ENCODE measurements around the gene PKNOX2. TPM values are rescaled to one million over a fixed set of nuclear protein-coding genes. Genes with fewer than 3 reads are reported as not detected.

The PKNOX2 gene
- total RNA-seq, 2 experiments from 2014 or later, result not detected

DNA sequence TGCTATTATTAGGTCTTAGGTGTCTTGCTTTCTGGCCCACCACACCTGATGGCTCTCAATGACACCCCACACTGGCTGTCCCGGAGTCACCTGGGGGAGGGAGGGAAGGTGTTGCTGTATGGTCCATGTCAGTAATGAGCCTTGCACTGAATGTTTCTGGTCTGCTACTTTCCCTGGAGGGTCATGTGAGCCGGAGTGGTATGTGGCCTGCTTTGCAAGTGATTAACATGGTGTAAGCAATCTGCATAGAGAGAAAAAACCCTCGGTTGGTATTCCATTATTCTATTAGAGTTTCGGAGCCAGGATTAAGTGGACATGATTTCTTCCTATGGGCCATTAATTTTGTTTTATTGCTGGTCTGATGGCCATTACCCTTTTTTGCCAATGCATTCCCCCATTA is 63.9 kb downstream of the PKNOX2 start:
- intact Hi-C loops (cut with micrococcal nuclease; ENCODE audit: unreplicated experiment), result no loop called here
- no peaks in the 10 kb centered on the region for H3K9me2 ChIP-seq (ENCODE audit: insufficient read depth, low read length)
- H2AFZ ChIP-seq (ENCODE audit: low read length), result no peak overlapping the region
- TF ChIP-seq EZH2phosphoT487 (IDR thresholded peaks at IDR 0.05; ENCODE audit: borderline replicate concordance, low read depth, low read length), result no peak
- no peak for TF ChIP-seq CTCF (conservative IDR thresholded peaks at IDR 0.05; ENCODE audit: low read length)
- no peaks in the 10 kb centered on the region for H3K4me1 ChIP-seq (ENCODE audit: insufficient read depth, low read length, poor library complexity, severe bottlenecking)
- no TSS peak for BruUV-seq (replicated peaks)
- no peak for DNase-seq (ENCODE audit: low spot score)
- no peak overlapping the region for H3K4me3 ChIP-seq (ENCODE audit: low read depth, low read length, poor library complexity, severe bottlenecking)
- no peak overlapping the region for H3K27ac ChIP-seq (ENCODE audit: low read depth, low read length, poor library complexity, severe bottlenecking)
- ChIA-PET POLR2A (no interaction called here), CTCF (ENCODE audit: unreplicated experiment) (no interaction called here)
- H4K20me1 ChIP-seq (ENCODE audit: insufficient read depth, low read length), result no peaks in the 10 kb centered on the region
- no peaks in the 10 kb centered on the region for H3K9me3 ChIP-seq (ENCODE audit: low read length)
- no peaks in the 10 kb centered on the region for H3K79me2 ChIP-seq (ENCODE audit: insufficient read depth, low read depth, low read length)
- no peaks in the 10 kb centered on the region for H3K36me3 ChIP-seq (ENCODE audit: insufficient read depth, low read length)
- H3K4me2 ChIP-seq (ENCODE audit: low read length), result no peak overlapping the region

GRCh38 chr11:125228993-125229392 is 64.4 kb downstream of the PKNOX2 start:
- Histone ChIP-seq H3K27ac (ENCODE audit: low read depth, low read length, poor library complexity, severe bottlenecking) (no peak overlapping the region), H3K4me1 (ENCODE audit: insufficient read depth, low read length, poor library complexity, severe bottlenecking) (no peaks in the 10 kb centered on the region), H3K9me3 (ENCODE audit: low read length) (no peaks in the 10 kb centered on the region), H3K4me2 (ENCODE audit: low read length) (no peak overlapping the region), H3K4me3 (ENCODE audit: low read depth, low read length, poor library complexity, severe bottlenecking) (no peak overlapping the region), H3K36me3 (ENCODE audit: insufficient read depth, low read length) (no peaks in the 10 kb centered on the region), H3K9me2 (ENCODE audit: insufficient read depth, low read length) (no peaks in the 10 kb centered on the region), H3K79me2 (ENCODE audit: insufficient read depth, low read depth, low read length) (no peaks in the 10 kb centered on the region), H2AFZ (ENCODE audit: low read length) (no peak overlapping the region), H4K20me1 (ENCODE audit: insufficient read depth, low read length) (no peaks in the 10 kb centered on the region)
- no peak for DNase-seq (ENCODE audit: low spot score)
- intact Hi-C loops (cut with micrococcal nuclease; ENCODE audit: unreplicated experiment), result no loop called here
- ChIA-PET POLR2A (no interaction called here), CTCF (ENCODE audit: unreplicated experiment) (no interaction called here)
- TF ChIP-seq CTCF (conservative IDR thresholded peaks at IDR 0.05; ENCODE audit: low read length) (no peak), EZH2phosphoT487 (IDR thresholded peaks at IDR 0.05; ENCODE audit: borderline replicate concordance, low read depth, low read length) (no peak)
- BruUV-seq (replicated peaks), result no TSS peak

DNA sequence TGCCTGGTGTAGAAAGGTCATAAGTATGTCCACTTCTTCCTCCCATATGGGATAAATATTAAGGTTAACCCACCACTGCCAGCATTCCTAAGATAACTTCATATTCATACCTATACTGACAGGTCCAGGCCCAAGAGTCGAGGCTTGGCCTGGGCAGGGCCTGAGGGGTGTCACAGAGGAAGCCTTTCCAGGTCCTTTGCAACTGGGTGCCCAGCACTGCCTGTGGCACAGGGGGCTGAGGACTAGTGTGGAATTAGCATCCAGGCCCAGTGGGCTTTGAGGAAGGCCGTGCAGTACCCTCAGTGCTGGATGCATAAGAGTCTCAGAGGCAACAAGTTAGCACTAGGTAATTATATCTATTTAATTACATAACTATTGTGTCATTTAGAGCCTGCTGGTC is 65.4 kb downstream of the PKNOX2 start:
- Histone ChIP-seq H3K4me2 (ENCODE audit: low read length) (no peak overlapping the region), H3K9me3 (ENCODE audit: low read length) (no peaks in the 10 kb centered on the region), H3K4me1 (ENCODE audit: insufficient read depth, low read length, poor library complexity, severe bottlenecking) (no peaks in the 10 kb centered on the region), H3K36me3 (ENCODE audit: insufficient read depth, low read length) (no peaks in the 10 kb centered on the region), H2AFZ (ENCODE audit: low read length) (no peak overlapping the region), H3K9me2 (ENCODE audit: insufficient read depth, low read length) (no peaks in the 10 kb centered on the region), H3K27ac (ENCODE audit: low read depth, low read length, poor library complexity, severe bottlenecking) (no peak overlapping the region), H3K4me3 (ENCODE audit: low read depth, low read length, poor library complexity, severe bottlenecking) (no peak overlapping the region), H4K20me1 (ENCODE audit: insufficient read depth, low read length) (no peaks in the 10 kb centered on the region), H3K79me2 (ENCODE audit: insufficient read depth, low read depth, low read length) (no peaks in the 10 kb centered on the region)
- ChIA-PET POLR2A (no interaction called here), CTCF (ENCODE audit: unreplicated experiment) (no interaction called here)
- TF ChIP-seq CTCF (conservative IDR thresholded peaks at IDR 0.05; ENCODE audit: low read length) (no peak), EZH2phosphoT487 (IDR thresholded peaks at IDR 0.05; ENCODE audit: borderline replicate concordance, low read depth, low read length) (no peak)
- intact Hi-C loops (cut with micrococcal nuclease; ENCODE audit: unreplicated experiment), result no loop called here
- BruUV-seq (replicated peaks), result no TSS peak
- no peak for DNase-seq (ENCODE audit: low spot score)

All from OCI-LY7 (cell line).